Spleen (tissue), 11 donors: ENCODE data around the gene SPACDR. TPM values are rescaled to one million over a fixed set of nuclear protein-coding genes. Genes with fewer than 3 reads are reported as not detected.
"Not testable (repeated sequence)": the region's sequence is repeated elsewhere in the genome, so short reads cannot be mapped to it uniquely, and the experiment has no call there.

ENCODE experiments used
- DNase-seq: peaks from one replicate; pipeline ENCODE4 v3.0.0-alpha.2; 2020
- H3K27ac ChIP-seq, 8 donors: fragments of 200-600 bp; sonication (generic) in 7 of 8; 1 replicate in 4 of 8; 2 replicates in 4 of 8; pipeline versions ENCODE4 v1.5.0 to v1.8.0; 2016 to 2021; ENCODE audit warnings: inconsistent platforms in 4 of 8, mild to moderate bottlenecking in 4 of 8, moderate library complexity in 1 of 8
- H3K27me3 ChIP-seq, 7 donors: fragments of 200-600 bp; sonication (generic) in 6 of 7; replicated peaks in 1 of 7; 1 replicate in 4 of 7; 2 replicates in 3 of 7; pipeline versions ENCODE4 v1.5.0 to v1.8.0; 2016 to 2021; ENCODE audit warnings: inconsistent platforms in 3 of 7, mild to moderate bottlenecking in 1 of 7
- H3K36me3 ChIP-seq, 6 donors: fragments of 200-600 bp; sonication (generic) in 5 of 6; 1 replicate in 4 of 6; 2 replicates in 2 of 6; pipeline versions ENCODE4 v1.5.0 to v1.8.0; 2016 to 2021; ENCODE audit warnings: inconsistent platforms in 2 of 6
- H3K4me1 ChIP-seq, 6 donors: fragments of 200-600 bp; sonication (generic) in 5 of 6; 1 replicate in 3 of 6; 2 replicates in 3 of 6; pipeline versions ENCODE4 v1.5.0 to v1.8.0; 2016 to 2021; ENCODE audit warnings: inconsistent platforms in 3 of 6
- H3K4me3 ChIP-seq, 8 donors: fragments of 200-600 bp; sonication (generic) in 7 of 8; 1 replicate in 4 of 8; 2 replicates in 4 of 8; pipeline versions ENCODE4 v1.5.0 to v1.8.0; 2016 to 2021; ENCODE audit warnings: inconsistent platforms in 4 of 8, mild to moderate bottlenecking in 4 of 8, moderate library complexity in 2 of 8
- H3K9me3 ChIP-seq, 8 donors: fragments of 200-600 bp; sonication (generic) in 7 of 8; 1 replicate in 4 of 8; 2 replicates in 4 of 8; pipeline versions ENCODE4 v1.5.0 to v1.8.0; 2016 to 2021; ENCODE audit warnings: inconsistent platforms in 4 of 8
- POLR2A ChIP-seq, 3 donors: fragments of 450-650 bp; IDR thresholded peaks; one replicate each; pipeline ENCODE4 v1.5.1; 2017; ENCODE audit warnings: antibody characterized with exemption in 3 of 3, mild to moderate bottlenecking in 1 of 3
- POLR2AphosphoS5 ChIP-seq, 3 donors: sonication (generic); formaldehyde crosslinking; IDR thresholded peaks; one replicate each; pipeline ENCODE4 v1.5.1; 2017; ENCODE audit warnings: antibody characterized with exemption in 3 of 3
- WGBS, 5 donors: extraction: QIAGEN DNeasy Blood & Tissue Kit in 3 of 5; methylation state at CpG; one replicate each; pipeline versions ENCODE4 v1.1.5 to v1.1.7; 2013 to 2018; 5-methylcytosine and 5-hydroxymethylcytosine counted together
- intact Hi-C: fragments of 100-400 bp; cut with DNase I; formaldehyde crosslinking; loops from one replicate; pipeline ENCODE4 v1.15.0; 2023; ENCODE audit warnings: low total_unique reads
- polyA plus RNA-seq, 3 donors: library from polyadenylated mRNA; stranded (reverse); fragments of 200-250 nt; gene quantifications; one replicate each; pipeline ENCODE4 v1.2.1, GENCODE V29; 2013
- total RNA-seq, 7 donors: library from RNA; depleted of rRNA in 3 of 7; stranded (reverse); fragments of >200 nt in 3 of 7; fragmentation: NEBNext Ultra II Directional in 4 of 7; extraction: Animal tissue kit (Norgen Biotek cat#: 25700) in 4 of 7; gene quantifications; one replicate each; pipeline versions ENCODE4 v1.1.0 to v1.2.1, GENCODE V29; 2016 to 2021
- TF ChIP-seq, protein P1 (sequence below), 11 experiments: fragments of 200-600 bp in 7 of 11; fragments of 450-650 bp in 4 of 11; sonication (generic) in 4 of 11; IDR thresholded peaks in 8 of 11; conservative IDR thresholded peaks in 3 of 11; 1 replicate in 7 of 11; 2 replicates in 4 of 11; pipeline versions ENCODE4 v1.4.0 to v1.8.0; 2016 to 2021; ENCODE audit warnings: antibody characterized with exemption in 11 of 11, inconsistent platforms in 4 of 11, mild to moderate bottlenecking in 1 of 11
- donor health status: healthy with polysubstance abuse.
- donor health status: DM: no; HTN: no; CAD: no; lungs with moderate emphysema.
- donor health status: DM: no; HTN: no; CAD: no.
- donor health status: Bipolar disorder and iron deficiency.
- donor health status: healthy.
- donor health status: DM: no; HTN: no; CAD: no.
- donor health status: DM: yes; HTN: yes; CAD: no.

Gene SPACDR
- total and polyA plus RNA-seq, 10 donors, result 0.65 to 4.6 (median 1.7) TPM; not detected in 2

DNA sequence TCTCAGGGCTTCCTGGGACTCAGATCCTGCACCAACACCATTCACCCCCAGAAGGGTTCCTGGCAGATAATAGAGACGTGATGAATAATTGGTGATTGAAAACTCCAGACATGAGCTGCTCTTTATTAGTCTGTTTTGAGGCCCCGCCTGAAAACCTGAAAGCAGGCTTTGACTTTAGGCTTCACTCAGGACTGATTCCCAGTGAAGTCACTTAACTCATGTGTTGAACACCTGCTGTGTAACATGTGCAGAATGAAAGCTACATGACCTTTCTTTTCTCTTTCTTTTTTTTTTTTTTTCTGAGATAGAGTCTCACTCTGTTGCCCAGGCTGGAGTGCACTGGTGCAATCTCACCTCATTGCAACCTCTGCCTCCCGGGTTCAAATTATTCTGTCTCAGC, 8.9 kb downstream of the SPACDR start:
- DNase-seq, result no peak
- no peak for TF ChIP-seq POLR2AphosphoS5 (IDR thresholded peaks at IDR 0.05)
- TF ChIP-seq, protein P1, sequence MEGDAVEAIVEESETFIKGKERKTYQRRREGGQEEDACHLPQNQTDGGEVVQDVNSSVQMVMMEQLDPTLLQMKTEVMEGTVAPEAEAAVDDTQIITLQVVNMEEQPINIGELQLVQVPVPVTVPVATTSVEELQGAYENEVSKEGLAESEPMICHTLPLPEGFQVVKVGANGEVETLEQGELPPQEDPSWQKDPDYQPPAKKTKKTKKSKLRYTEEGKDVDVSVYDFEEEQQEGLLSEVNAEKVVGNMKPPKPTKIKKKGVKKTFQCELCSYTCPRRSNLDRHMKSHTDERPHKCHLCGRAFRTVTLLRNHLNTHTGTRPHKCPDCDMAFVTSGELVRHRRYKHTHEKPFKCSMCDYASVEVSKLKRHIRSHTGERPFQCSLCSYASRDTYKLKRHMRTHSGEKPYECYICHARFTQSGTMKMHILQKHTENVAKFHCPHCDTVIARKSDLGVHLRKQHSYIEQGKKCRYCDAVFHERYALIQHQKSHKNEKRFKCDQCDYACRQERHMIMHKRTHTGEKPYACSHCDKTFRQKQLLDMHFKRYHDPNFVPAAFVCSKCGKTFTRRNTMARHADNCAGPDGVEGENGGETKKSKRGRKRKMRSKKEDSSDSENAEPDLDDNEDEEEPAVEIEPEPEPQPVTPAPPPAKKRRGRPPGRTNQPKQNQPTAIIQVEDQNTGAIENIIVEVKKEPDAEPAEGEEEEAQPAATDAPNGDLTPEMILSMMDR (IDR thresholded peaks at IDR 0.05 in 8 of 11, conservative IDR thresholded peaks at IDR 0.05 in 3 of 11), result no peak
- no peak for TF ChIP-seq POLR2A (IDR thresholded peaks at IDR 0.05)
- Histone ChIP-seq H3K27ac (peak overlapping the region in 4 of 8 donors; percentile 29 to 51 (median 45)), H3K4me1 (peaks cover 5 to 29% (median 13%) of the 10 kb centered on the region in 6 donors), H3K36me3 (peaks cover 0 to 33% (median 5%) of the 10 kb centered on the region in 6 donors), H3K4me3 (no peak overlapping the region), H3K27me3 (no peaks in the 10 kb centered on the region), H3K9me3 (no peaks in the 10 kb centered on the region)
- intact Hi-C loops, result no loop called here
- 86 to 94% (median 89%) methylated on average over 3 of the region's 3 CpGs for WGBS, 5 donors

DNA sequence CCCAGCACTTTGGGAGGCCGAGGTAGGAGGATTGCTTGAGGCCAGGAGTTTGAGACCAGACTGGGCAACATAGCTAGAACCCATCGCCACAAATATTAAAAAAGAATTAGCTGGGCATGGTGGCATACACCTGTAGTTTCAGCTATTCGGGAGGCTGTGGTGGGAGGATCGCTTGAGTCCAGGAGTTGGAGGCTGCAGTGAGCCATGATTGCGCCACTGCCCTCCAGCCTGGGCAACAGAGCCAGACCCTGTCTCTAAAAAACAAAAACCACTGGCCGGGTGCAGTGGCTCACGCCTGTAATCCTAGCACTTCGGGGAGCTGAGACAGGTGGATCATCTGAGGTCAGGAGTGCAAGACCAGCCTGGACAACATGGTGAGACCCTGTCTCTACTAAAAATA, 10.2 kb downstream of the SPACDR start:
- Histone ChIP-seq H3K4me1 (peaks cover 5 to 37% (median 18%) of the 10 kb centered on the region in 6 donors), H3K36me3 (peaks cover 0 to 21% (median 0%) of the 10 kb centered on the region in 6 donors), H3K27ac (peak overlapping the region in 4 of 8 donors; percentile 26 to 51 (median 40))
- DNase-seq, intact Hi-C loops, H3K27me3 ChIP-seq, H3K4me3 ChIP-seq, H3K9me3 ChIP-seq: not testable (repeated sequence)
- WGBS, 5 donors, result 90 to 99% (median 94%) methylated on average over 6 to 8 of the region's 8 CpGs

DNA sequence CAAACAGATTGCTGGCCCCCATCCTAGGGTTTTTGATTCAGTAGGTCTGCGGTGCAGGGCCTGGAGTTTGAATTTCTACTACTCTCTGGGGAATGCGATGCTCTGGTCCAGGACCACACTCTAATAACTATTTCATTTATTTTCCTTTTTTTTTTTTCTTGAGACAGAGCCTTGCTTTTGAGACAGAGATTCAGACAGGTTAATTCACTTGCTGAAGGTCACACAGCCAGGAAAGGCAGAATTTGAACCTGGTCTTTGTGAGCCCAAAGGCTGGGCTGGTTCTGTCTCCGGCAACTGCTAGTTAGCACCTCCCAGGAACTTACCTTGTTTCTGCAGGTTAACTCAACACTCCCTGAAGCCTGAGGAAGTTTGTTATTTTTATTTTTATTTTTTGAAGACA, 11.5 kb downstream of the SPACDR start:
- TF ChIP-seq POLR2AphosphoS5 (IDR thresholded peaks at IDR 0.05) (no peak), POLR2A (IDR thresholded peaks at IDR 0.05) (no peak)
- TF ChIP-seq, protein P1 (IDR thresholded peaks at IDR 0.05 in 8 of 11, conservative IDR thresholded peaks at IDR 0.05 in 3 of 11), result no peak
- no peak for DNase-seq
- H3K27ac ChIP-seq, result no peak overlapping the region
- no peak overlapping the region for H3K4me3 ChIP-seq
- intact Hi-C loops, result no loop called here
- WGBS, 5 donors, result 94 to 100% (median 95%) methylated on average over 3 of the region's 3 CpGs
- H3K4me1 ChIP-seq, result peaks cover 5 to 37% (median 18%) of the 10 kb centered on the region in 6 donors
- peaks cover 0 to 15% (median 0%) of the 10 kb centered on the region in 6 donors for H3K36me3 ChIP-seq
- no peaks in the 10 kb centered on the region for H3K27me3 ChIP-seq
- H3K9me3 ChIP-seq, result no peaks in the 10 kb centered on the region

DNA sequence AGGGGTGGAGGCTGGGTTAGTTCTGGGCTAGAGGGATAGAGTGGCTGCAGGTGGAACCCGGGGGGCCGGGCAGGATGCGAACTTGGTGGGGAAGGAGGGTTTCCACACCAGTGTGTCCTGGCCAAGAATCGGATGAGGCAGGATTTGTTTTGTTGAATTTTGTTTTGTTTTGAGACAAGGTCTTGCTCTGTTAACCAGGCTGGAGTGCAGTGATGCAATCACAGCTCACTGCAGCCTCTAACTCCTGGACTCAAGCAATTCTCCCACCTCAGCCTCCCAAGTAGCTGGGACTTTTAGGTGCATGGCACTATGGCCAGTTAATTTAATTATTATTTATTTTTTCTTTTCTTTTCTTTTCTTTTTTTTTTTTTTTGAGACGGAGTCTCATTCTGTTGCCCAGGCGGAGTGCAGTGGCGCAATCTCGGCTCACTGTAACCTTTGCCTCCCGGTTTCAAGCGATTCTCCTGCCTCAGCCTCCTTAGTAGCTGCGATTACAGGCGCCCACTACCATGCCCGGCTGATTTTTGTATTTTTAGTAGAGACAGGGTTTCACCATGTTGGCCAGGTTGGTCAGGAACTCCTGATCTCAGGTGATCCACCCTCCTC, 14.8 kb downstream of the SPACDR start:
- Histone ChIP-seq H3K4me3 (no peak overlapping the region), H3K27ac (no peak overlapping the region), H3K36me3 (no peaks in the 10 kb centered on the region), H3K4me1 (peaks cover 12 to 47% (median 33%) of the 10 kb centered on the region in 6 donors), H3K9me3 (no peaks in the 10 kb centered on the region), H3K27me3 (no peaks in the 10 kb centered on the region)
- DNase-seq, result no peak
- 76 to 93% (median 84%) methylated on average over 12 to 13 of the region's 13 CpGs for WGBS, 5 donors
- intact Hi-C loops, result no loop called here
- TF ChIP-seq, protein P1 (IDR thresholded peaks at IDR 0.05 in 8 of 11, conservative IDR thresholded peaks at IDR 0.05 in 3 of 11), result no peak
- TF ChIP-seq POLR2AphosphoS5 (IDR thresholded peaks at IDR 0.05) (no peak), POLR2A (IDR thresholded peaks at IDR 0.05) (no peak)

DNA sequence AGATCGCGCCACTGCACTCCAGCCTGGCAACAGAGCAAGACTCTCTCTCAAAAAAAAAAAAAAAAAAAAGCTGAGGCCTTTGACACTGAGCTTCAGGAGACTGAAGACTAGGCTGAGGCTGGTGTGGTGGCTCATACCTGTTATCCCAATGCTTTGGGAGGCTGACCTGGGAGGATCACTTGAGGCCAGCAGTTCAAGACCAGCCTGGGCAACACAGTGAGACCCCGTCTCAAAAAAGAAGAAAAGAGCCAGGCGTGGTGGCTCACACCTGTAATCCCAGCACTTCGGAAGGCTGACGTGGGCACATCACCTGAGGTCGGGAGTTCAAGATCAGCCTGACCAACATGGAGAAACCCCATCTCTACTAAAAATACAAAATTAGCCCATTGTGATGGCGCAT, 16.7 kb downstream of the SPACDR start:
- 93 to 99% (median 98%) methylated on average over 8 of the region's 8 CpGs for WGBS, 5 donors
- H3K4me3 ChIP-seq, H3K27ac ChIP-seq, H3K9me3 ChIP-seq, H3K36me3 ChIP-seq, H3K27me3 ChIP-seq, intact Hi-C loops: not testable (repeated sequence)
- peaks cover 12 to 54% (median 37%) of the 10 kb centered on the region in 6 donors for H3K4me1 ChIP-seq
- DNase-seq, result peak; percentile 16
